Thymus (tissue), 11 donors: Measurements from ENCODE around the gene AP1M1. TPM values are rescaled to one million over a fixed set of nuclear protein-coding genes. Genes with fewer than 3 reads are reported as not detected.

Source experiments
- DNase-seq, 9 donors: peaks; one replicate each; pipeline ENCODE4 v3.0.0-alpha.2; 2013; ENCODE audit warnings: low spot score in 9 of 9, low read depth in 6 of 9, missing footprints in 1 of 9
- H3K27ac ChIP-seq, 2 donors: one replicate each; pipeline ENCODE4 v1.5.1; 2013; ENCODE audit warnings: control low read depth in 1 of 2, low read depth in 1 of 2, low read length in 1 of 2, mild to moderate bottlenecking in 1 of 2, moderate library complexity in 1 of 2
- H3K27me3 ChIP-seq, 2 donors: one replicate each; pipeline ENCODE4 v1.5.1; 2013; ENCODE audit warnings: low read length in 1 of 2; ENCODE audit not compliant: control insufficient read depth in 2 of 2, insufficient read depth in 1 of 2
- H3K36me3 ChIP-seq, 2 donors: one replicate each; pipeline ENCODE4 v1.5.1; 2013; ENCODE audit warnings: low read length in 1 of 2, mild to moderate bottlenecking in 1 of 2, moderate library complexity in 1 of 2; ENCODE audit not compliant: control insufficient read depth in 2 of 2, insufficient read depth in 2 of 2
- H3K4me1 ChIP-seq, 2 donors: one replicate each; pipeline ENCODE4 v1.5.1; 2013; ENCODE audit warnings: low read length in 2 of 2; ENCODE audit not compliant: control insufficient read depth in 2 of 2, insufficient read depth in 2 of 2
- H3K4me3 ChIP-seq, 2 donors: one replicate each; pipeline ENCODE4 v1.5.1; 2013; ENCODE audit warnings: low read length in 2 of 2, control low read depth in 1 of 2, mild to moderate bottlenecking in 1 of 2
- H3K9me3 ChIP-seq, 2 donors: one replicate each; pipeline ENCODE4 v1.5.1; 2013; ENCODE audit warnings: low read length in 1 of 2, mild to moderate bottlenecking in 1 of 2; ENCODE audit not compliant: control insufficient read depth in 2 of 2, insufficient read depth in 1 of 2
- WGBS: extraction: QIAGEN DNeasy Blood & Tissue Kit; methylation state at CpG from one replicate; pipeline ENCODE4 v1.1.7; 2013; 5-methylcytosine and 5-hydroxymethylcytosine counted together
- polyA plus RNA-seq: library from polyadenylated mRNA; stranded (reverse); fragments of 200-250 nt; gene quantifications from one replicate; pipeline ENCODE4 v1.2.3, GENCODE V29; 2013
- total RNA-seq: library from RNA; stranded (reverse); fragments of 120-200 nt; gene quantifications from one replicate; pipeline ENCODE4 v1.2.4, GENCODE V29; 2013
- donor health status: healthy.

AP1M1 gene
- total and polyA plus RNA-seq, 2 donors, result 36.9 to 38.4 TPM

DNA sequence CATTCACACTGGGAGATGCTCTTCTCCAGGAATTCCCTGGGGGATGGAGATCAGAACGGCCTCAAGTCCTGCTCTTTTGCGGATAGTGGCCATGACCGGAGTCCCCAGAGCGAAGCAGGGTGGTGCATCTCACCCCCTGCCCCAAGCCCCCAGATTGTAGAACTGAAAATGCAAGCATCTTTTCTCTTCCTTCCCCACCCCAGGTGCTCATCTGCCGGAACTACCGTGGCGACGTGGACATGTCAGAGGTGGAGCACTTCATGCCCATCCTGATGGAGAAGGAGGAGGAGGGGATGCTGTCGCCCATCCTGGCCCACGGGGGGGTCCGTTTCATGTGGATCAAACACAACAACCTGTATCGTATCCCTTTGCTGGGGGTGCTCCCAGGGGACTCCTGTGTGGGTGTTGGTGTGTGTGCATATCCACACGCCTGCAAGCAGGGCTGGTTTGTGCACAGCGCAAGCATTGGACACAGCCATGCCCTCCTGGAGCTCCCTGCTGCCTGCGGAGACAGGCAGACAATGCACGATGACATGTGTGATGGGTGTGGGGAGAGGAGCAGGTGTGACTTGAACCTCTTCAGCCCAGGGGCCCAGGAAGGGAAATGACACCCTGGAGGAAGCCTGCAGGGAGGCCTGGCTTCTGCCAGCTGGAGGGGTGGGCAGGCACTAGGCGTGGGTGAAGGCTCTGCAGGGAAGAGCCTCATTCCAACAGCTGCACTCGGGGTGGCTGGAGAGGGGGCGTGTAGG lies 5.7 kb downstream of the AP1M1 start:
- no peak for DNase-seq
- WGBS, result 92% methylated on average over 19 of the region's 19 CpGs
- peaks cover 0 to 27% of the 10 kb centered on the region in 2 donors for H3K4me1 ChIP-seq

DNA sequence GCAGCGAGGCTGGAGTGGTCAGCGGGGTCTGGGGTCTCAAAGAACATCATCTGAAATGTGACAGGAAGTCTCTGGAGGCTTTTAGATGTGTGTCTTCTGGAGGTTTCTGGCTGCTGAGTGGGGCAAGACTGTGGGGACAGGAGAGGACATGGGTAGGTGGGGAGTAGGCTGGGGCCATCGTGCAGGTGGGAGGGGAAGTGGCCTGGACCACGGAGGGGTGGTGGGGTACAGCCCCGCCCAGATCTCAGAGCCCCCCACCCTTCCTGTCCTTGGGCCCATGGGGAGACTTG lies 6.2 kb downstream of the AP1M1 start:
- no peaks in the 10 kb centered on the region for H3K27me3 ChIP-seq
- H3K4me3 ChIP-seq, result no peak overlapping the region
- 96% methylated on average over 5 of the region's 5 CpGs for WGBS
- H3K27ac ChIP-seq, result no peak overlapping the region
- H3K9me3 ChIP-seq, result no peaks in the 10 kb centered on the region
- H3K4me1 ChIP-seq, result peaks cover 0 to 27% of the 10 kb centered on the region in 2 donors
- DNase-seq, result no peak
- H3K36me3 ChIP-seq, result peaks cover 73 to 82% of the 10 kb centered on the region in 2 donors

More for the DNA sequence above, 5.7 kb downstream of the AP1M1 start:
- no peaks in the 10 kb centered on the region for H3K9me3 ChIP-seq
- H3K27me3 ChIP-seq, result no peaks in the 10 kb centered on the region
- H3K36me3 ChIP-seq, result peaks cover 68 to 77% of the 10 kb centered on the region in 2 donors
- H3K4me3 ChIP-seq, result no peak overlapping the region
- H3K27ac ChIP-seq, result no peak overlapping the region

DNA sequence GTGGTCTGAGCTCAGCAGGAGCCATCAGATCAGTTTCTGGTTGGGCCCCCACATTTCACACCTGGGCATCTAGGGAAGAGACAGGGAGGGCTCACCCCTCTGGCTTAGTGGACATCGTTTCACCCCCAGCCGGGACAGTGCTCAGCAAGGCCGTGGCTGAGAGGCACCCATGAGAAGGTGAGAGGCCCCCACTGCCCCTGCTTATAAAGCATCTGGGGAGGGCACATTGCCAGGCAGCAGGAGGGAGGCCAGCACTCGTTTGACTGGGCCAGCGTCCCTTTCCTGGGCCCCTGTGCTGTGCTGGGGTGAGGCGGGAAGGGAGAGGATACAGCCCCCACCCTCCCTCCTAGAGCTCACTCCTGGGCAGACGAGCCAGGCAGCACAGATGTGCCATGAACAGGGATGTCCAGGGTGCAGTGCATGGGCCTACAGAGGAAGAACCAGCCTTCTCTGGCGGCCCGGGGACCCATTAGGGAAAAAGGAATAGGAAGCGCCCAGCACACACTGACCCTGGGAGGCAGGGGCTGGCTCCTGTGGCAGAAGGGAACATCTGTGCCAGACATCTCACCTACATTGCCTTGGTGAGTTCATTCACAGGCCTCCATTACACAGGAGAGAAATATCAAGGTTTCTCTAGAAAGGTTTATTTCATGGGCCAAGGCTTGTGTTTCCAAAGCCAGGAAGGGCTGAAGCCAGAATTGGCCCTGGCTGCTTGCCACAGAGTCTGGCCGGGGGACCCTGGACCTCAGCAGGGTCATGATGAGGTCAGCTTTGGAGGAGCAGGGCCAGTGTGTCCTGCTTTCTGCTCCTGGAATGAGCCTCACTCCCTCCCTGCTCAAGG lies 7.7 kb downstream of the AP1M1 start:
- Histone ChIP-seq H3K4me3 (no peak overlapping the region), H3K9me3 (no peaks in the 10 kb centered on the region), H3K4me1 (peaks cover 0 to 25% of the 10 kb centered on the region in 2 donors), H3K27ac (no peak overlapping the region), H3K27me3 (no peaks in the 10 kb centered on the region), H3K36me3 (peaks cover 86 to 89% of the 10 kb centered on the region in 2 donors)
- WGBS, result 98% methylated on average over 11 of the region's 11 CpGs
- no peak for DNase-seq

DNA sequence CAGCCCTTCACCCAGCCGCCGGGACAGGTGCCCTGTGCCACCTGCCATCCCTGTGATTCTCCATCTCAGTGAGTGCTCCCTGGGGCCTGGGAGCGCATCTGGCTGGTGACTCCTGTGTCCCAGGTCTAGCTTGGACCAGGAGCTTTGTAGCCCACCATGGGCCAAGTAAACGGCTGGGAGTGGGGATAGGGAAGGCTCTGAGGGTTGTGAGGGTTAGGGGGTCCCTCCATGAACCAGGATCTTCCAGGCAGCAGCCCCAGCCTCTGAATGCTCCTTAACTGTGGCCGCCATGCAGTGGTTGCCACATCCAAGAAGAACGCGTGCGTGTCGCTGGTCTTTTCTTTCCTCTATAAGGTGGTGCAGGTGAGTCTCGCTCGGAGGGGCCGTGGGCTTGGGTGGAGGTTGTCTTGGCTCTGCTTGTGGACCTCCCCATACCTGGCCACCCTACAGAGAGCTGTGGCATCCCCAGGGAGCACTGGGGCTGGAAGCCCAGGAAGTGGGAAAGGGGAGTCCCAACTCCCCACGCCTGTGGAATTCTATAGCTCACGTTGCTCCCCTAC lies 8.4 kb downstream of the AP1M1 start:
- H3K9me3 ChIP-seq, result no peaks in the 10 kb centered on the region
- H3K4me1 ChIP-seq, result peaks cover 0 to 25% of the 10 kb centered on the region in 2 donors
- 98% methylated on average over 14 of the region's 14 CpGs for WGBS
- no peak for DNase-seq
- H3K36me3 ChIP-seq, result peaks cover 86 to 88% of the 10 kb centered on the region in 2 donors
- no peak overlapping the region for H3K27ac ChIP-seq
- no peaks in the 10 kb centered on the region for H3K27me3 ChIP-seq
- H3K4me3 ChIP-seq, result no peak overlapping the region

DNA sequence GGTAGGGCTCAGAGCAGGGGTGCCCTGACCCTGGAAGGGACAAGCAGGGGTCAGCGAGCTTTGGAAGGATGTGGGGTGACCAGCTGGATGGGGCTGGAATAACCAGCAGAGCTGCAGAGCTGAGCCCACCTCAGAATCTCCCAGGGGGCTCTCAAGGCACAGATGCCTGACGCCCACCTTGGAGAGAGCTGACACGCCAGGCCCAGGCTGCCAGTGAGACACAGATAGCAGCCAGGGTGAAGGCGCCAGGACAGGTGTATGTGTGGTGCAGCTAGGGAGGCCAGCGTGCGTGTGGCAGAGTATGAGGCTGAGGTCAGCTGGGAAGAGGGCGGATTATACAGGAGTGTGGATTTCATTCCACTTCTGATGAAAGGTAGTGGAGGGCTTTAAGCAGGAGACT lies 8.9 kb downstream of the AP1M1 start:
- Histone ChIP-seq H3K9me3 (no peaks in the 10 kb centered on the region), H3K36me3 (peaks cover 86 to 92% of the 10 kb centered on the region in 2 donors), H3K27ac (no peak overlapping the region), H3K27me3 (no peaks in the 10 kb centered on the region), H3K4me3 (no peak overlapping the region), H3K4me1 (peaks cover 0 to 25% of the 10 kb centered on the region in 2 donors)
- WGBS, result 98% methylated on average over 7 of the region's 7 CpGs
- DNase-seq, result no peak

DNA sequence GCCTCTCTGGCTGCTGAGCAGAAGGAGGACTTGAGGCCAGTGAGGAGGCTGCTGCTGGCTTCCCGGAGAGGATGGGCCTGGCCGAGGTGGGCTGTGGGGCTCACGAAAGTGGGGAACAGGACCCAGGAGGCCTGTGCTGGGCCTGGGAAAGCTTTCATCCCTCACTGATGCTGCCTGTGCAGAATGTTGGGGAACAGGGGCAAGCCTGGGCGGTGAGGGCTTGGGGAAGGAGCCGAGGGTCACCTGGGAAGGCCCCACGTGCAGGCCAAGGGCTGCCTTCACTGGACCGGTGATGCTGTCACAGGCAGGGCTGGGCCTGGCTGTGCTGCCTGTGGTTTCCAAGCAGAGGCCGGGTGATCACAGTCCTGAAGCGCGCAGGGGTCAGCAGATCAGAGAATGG lies 9.4 kb downstream of the AP1M1 start:
- H3K36me3 ChIP-seq, result peaks cover 87 to 88% of the 10 kb centered on the region in 2 donors
- no peaks in the 10 kb centered on the region for H3K9me3 ChIP-seq
- peaks cover 0 to 25% of the 10 kb centered on the region in 2 donors for H3K4me1 ChIP-seq
- H3K4me3 ChIP-seq, result no peak overlapping the region
- no peak overlapping the region for H3K27ac ChIP-seq
- 98% methylated on average over 10 of the region's 10 CpGs for WGBS
- no peak for DNase-seq
- H3K27me3 ChIP-seq, result no peaks in the 10 kb centered on the region

DNA sequence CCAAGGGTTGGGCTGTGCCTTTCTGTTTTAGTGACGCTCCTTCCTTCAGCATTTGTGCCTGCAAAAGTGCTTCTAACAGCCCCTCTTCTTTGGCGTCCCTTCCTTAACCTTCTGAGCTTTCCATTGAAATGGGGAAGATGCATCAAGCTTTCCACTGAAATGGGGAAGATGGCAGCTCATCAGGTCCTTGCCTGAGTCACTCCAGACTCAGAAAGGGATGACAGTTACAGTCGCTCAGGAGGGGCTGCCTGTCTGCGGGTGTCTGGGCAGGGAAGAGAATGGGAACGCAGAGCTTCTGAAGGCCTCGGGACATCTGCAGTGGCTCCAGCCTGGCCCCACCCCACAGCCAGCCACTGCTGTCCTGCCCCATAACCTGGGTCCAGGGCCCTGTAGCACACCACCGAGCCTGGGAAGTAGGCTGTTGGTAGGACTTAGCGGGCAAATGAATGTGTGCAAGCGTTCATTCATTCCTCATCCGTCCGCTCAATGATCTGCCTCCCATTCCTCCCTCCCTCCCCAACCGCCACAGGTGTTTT lies 9.8 kb downstream of the AP1M1 start:
- Histone ChIP-seq H3K9me3 (no peaks in the 10 kb centered on the region), H3K36me3 (peaks cover 84 to 86% of the 10 kb centered on the region in 2 donors), H3K4me3 (no peak overlapping the region), H3K27me3 (no peaks in the 10 kb centered on the region), H3K27ac (peak overlapping the region in 1 of 2 donors; percentile 52), H3K4me1 (peaks cover 0 to 25% of the 10 kb centered on the region in 2 donors)
- DNase-seq, result no peak
- 94% methylated on average over 12 of the region's 12 CpGs for WGBS

DNA sequence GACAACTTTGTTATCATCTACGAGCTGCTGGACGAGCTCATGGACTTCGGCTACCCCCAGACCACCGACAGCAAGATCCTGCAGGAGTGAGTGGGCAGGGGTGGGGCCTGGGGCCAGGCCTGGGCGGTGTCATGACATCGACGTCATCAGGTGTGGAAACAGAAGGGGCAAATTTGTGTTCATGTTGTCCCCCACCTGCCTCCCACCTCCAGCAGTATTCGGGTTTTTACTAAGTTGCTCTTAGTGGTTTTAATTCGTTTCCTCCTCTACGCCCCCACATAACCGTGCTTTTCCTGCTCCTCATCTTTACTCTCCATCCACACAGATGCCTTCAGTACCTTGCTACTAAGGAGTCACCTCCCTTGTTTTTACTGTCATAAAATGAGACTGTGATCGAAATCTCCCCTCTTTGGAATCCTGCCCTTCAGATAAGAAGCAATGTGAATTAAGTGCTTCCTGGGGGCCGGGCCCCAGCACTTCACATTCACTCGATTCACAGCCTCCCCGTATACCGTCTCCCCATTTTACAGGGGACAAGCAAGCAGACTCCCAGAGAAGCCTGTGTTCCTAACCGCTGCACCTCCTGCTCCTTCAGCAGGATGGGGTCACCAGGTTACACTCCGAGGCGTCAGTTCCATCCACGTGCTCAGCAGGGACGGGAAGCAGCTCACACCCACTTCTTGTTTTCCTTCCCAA lies 10.5 kb downstream of the AP1M1 start:
- Histone ChIP-seq H3K9me3 (no peaks in the 10 kb centered on the region), H3K27ac (no peak overlapping the region), H3K27me3 (no peaks in the 10 kb centered on the region), H3K36me3 (peaks cover 77 to 80% of the 10 kb centered on the region in 2 donors), H3K4me3 (no peak overlapping the region), H3K4me1 (peaks cover 0 to 22% of the 10 kb centered on the region in 2 donors)
- 91% methylated on average over 21 of the region's 21 CpGs for WGBS
- peak in 2 of 9 donors; percentile 20 to 34 for DNase-seq
